Measurements from ENCODE around the gene DHX16. TPM values are rescaled to one million over a fixed set of nuclear protein-coding genes. Genes with fewer than 3 reads are reported as not detected.

Gene DHX16
- total RNA-seq, 1 experiment from 2014 or later = 34.8 TPM

GRCh38 chr6:30656513-30656912 lies 16.3 kb downstream of the DHX16 start:
- no peaks in the 10 kb centered on the region for H3K79me1 ChIP-seq (ENCODE audit: insufficient read depth, low read depth, low read length, poor library complexity, severe bottlenecking)
- Mint-ChIP-seq H3K27me3 (ENCODE audit: low read depth) (no peaks in the 10 kb centered on the region), H3K9me3 (no peaks in the 10 kb centered on the region), H3K4me1 (no peaks in the 10 kb centered on the region), H3K4me3 (no peak overlapping the region), H3K36me3 (ENCODE audit: insufficient read depth in 1 of 3, low read depth in 3 of 3) (peaks cover 28 to 88% (median 70%) of the 10 kb centered on the region in 3 experiments; a peak in 6 of 7 replicates), H3K27ac (no peak overlapping the region)
- H2BK12ac ChIP-seq (ENCODE audit: insufficient read length, low read depth, low read length) = no peak overlapping the region
- H3K14ac ChIP-seq (ENCODE audit: insufficient read depth, low read length) = no peak overlapping the region
- no peaks in the 10 kb centered on the region for H3K9me3 ChIP-seq (ENCODE audit: control insufficient read depth, low read depth, low read length)
- no peak overlapping the region for H2AFZ ChIP-seq (ENCODE audit: low read length)
- no peak overlapping the region for H2BK20ac ChIP-seq (ENCODE audit: low read depth, low read length, poor library complexity, severe bottlenecking)
- no peak overlapping the region for H3K23ac ChIP-seq (ENCODE audit: insufficient read length, low read depth, low read length)
- no peak for DNase-seq
- H2AK5ac ChIP-seq (ENCODE audit: insufficient read length, low read length) = no peak overlapping the region
- H3K4ac ChIP-seq (ENCODE audit: low read depth, low read length) = no peak overlapping the region
- no peaks in the 10 kb centered on the region for H3K23me2 ChIP-seq (ENCODE audit: insufficient read length, low read depth, low read length, poor library complexity, severe bottlenecking)
- H4K8ac ChIP-seq (replicated peaks; ENCODE audit: insufficient read length, low read depth, low read length) = no peak overlapping the region
- no peak overlapping the region for H4K91ac ChIP-seq (ENCODE audit: insufficient read length, low read depth, low read length)
- no peak for TF ChIP-seq CTCF (conservative IDR thresholded peaks at IDR 0.05)
- H3T11ph ChIP-seq (ENCODE audit: low read length) = no peak overlapping the region
- no peak overlapping the region for H4K5ac ChIP-seq (ENCODE audit: insufficient read length, low read depth, low read length)
- no peak overlapping the region for H3K27ac ChIP-seq (ENCODE audit: insufficient read length, low read depth, low read length)
- H2BK5ac ChIP-seq (ENCODE audit: insufficient read length, low read length) = no peak overlapping the region
- H2BK15ac ChIP-seq (ENCODE audit: low read depth, low read length) = no peak overlapping the region
- no peak overlapping the region for H2BK120ac ChIP-seq (ENCODE audit: low read depth, low read length, poor library complexity, severe bottlenecking)
- no CpG with 5 or more reads among the region's 7 CpGs for WGBS (ENCODE audit: extremely low coverage, insufficient read length, low lambda C conversion rate)
- no peaks in the 10 kb centered on the region for H3K27me3 ChIP-seq (ENCODE audit: insufficient read depth, low read length)
- no peak overlapping the region for H3K9ac ChIP-seq (ENCODE audit: extremely low read depth, insufficient read length, low read length)
- no peaks in the 10 kb centered on the region for H3K4me1 ChIP-seq (ENCODE audit: insufficient read depth, low read length)
- H3K4me2 ChIP-seq (ENCODE audit: insufficient read depth, insufficient read length, low read length) = no peak overlapping the region
- no peaks in the 10 kb centered on the region for H3K79me2 ChIP-seq (ENCODE audit: insufficient read depth, low read length)
- H3K56ac ChIP-seq (ENCODE audit: insufficient read length, low read depth, low read length) = no peak overlapping the region
- H3K18ac ChIP-seq (ENCODE audit: insufficient read length, low read depth, low read length) = no peak overlapping the region
- H4K20me1 ChIP-seq (ENCODE audit: control insufficient read depth, insufficient read depth, insufficient read length) = no peaks in the 10 kb centered on the region

Data from H9 (cell line).